HepG2 (cell line): ENCODE data around the gene AFAP1. TPM values are rescaled to one million over a fixed set of nuclear protein-coding genes. Genes with fewer than 3 reads are reported as not detected.

Experiments
- ATAC-seq: fragments of 200-7000 bp; cut with Tn5 transposase; 3 replicates; pipeline ENCODE4 v1.9.1; 2020; ENCODE audit warnings: mild to moderate bottlenecking, moderate library complexity
- BruUV-seq: library from RNA; stranded (reverse); fragments of 400-500 nt; replicated peaks from 2 replicates; lab custom pipeline; 2021; lab: Mats Ljungman, UMichigan
- CTCF ChIA-PET: fragments of 300-600 bp; formaldehyde crosslinking; extraction: SDS; loops from one replicate; lab custom pipeline; 2021; ENCODE audit warnings: low total read pairs, inconsistent platforms, low intra/inter-chr PET ratio; lab: Yijun Ruan, JAX
- POLR2A ChIA-PET: fragments of 350-600 bp; sonication (Branson Sonifier 250); formaldehyde crosslinking; loops from one replicate; lab custom pipeline; 2020; ENCODE audit warnings: antibody characterized with exemption, inconsistent platforms; lab: Yijun Ruan, JAX
- DNase-seq: peaks from one replicate; pipeline ENCODE4 v3.0.0-alpha.2; 2015; ENCODE audit warnings: low spot score
- FAIRE-seq: peaks from 3 replicates; lab custom pipeline; 2011; peaks lifted over from hg19 to GRCh38; lab: Jason Lieb, UNC
- H2AFZ ChIP-seq: one replicate; pipeline ENCODE4 v1.6.1; 2011; ENCODE audit warnings: low read length, inconsistent platforms
- H3K27ac ChIP-seq: fragments of 300-600 bp; 3 replicates; pipeline ENCODE4 v1.8.0; 2011; ENCODE audit warnings: mixed run types, mild to moderate bottlenecking, mixed read lengths, low read length, inconsistent platforms; ENCODE audit not compliant: insufficient read depth; ENCODE audit errors: extremely low read length
- H3K27me3 ChIP-seq, 2 experiments: fragments of 200-600 bp in 1 of 2; 2 replicates in 1 of 2; 3 replicates in 1 of 2; pipeline versions ENCODE4 v1.6.0 to v1.8.0; 2011; ENCODE audit warnings: low read length in 2 of 2, mild to moderate bottlenecking in 2 of 2, moderate library complexity in 2 of 2, inconsistent platforms in 1 of 2; ENCODE audit not compliant: insufficient read depth in 2 of 2, control insufficient read depth in 1 of 2
- H3K36me3 ChIP-seq, 2 experiments: fragments of 200-600 bp in 1 of 2; replicated peaks in 1 of 2; 2 replicates in 1 of 2; 3 replicates in 1 of 2; pipeline versions ENCODE4 v1.5.1 to v1.8.0; 2011; ENCODE audit warnings: low read length in 2 of 2, inconsistent platforms in 1 of 2; ENCODE audit not compliant: insufficient read depth in 2 of 2, control insufficient read depth in 1 of 2
- H3K4me1 ChIP-seq: 2 replicates; pipeline ENCODE4 v1.5.1; 2012; ENCODE audit warnings: low read length, inconsistent platforms; ENCODE audit not compliant: insufficient read depth
- H3K4me2 ChIP-seq: 2 replicates; pipeline ENCODE4 v1.6.0; 2011; ENCODE audit warnings: low read depth, low read length, inconsistent platforms
- H3K4me3 ChIP-seq, 3 experiments: fragments of 200-600 bp in 1 of 3; sonication (generic), shearing (Covaris generic) in 1 of 3; replicated peaks in 1 of 3; 2 replicates each; pipeline ENCODE4 v1.5.1; 2011 to 2016; ENCODE audit warnings: low read length in 3 of 3, inconsistent platforms in 2 of 3, low read depth in 2 of 3, mild to moderate bottlenecking in 2 of 3, control low read depth in 1 of 3, mixed read lengths in 1 of 3; ENCODE audit not compliant: insufficient read depth in 1 of 3
- H3K79me2 ChIP-seq: one replicate; pipeline ENCODE4 v1.6.1; 2011; ENCODE audit warnings: low read length, inconsistent platforms; ENCODE audit not compliant: insufficient read depth
- H3K9ac ChIP-seq: 2 replicates; pipeline ENCODE4 v1.6.0; 2011; ENCODE audit warnings: mild to moderate bottlenecking, low read depth, low read length, inconsistent platforms; ENCODE audit not compliant: insufficient read depth
- H3K9me3 ChIP-seq: 2 replicates; pipeline ENCODE4 v1.5.1; 2012; ENCODE audit warnings: mild to moderate bottlenecking, low read length
- H4K20me1 ChIP-seq: 2 replicates; pipeline ENCODE4 v1.6.0; 2011; ENCODE audit warnings: inconsistent platforms, mild to moderate bottlenecking, low read length, moderate library complexity; ENCODE audit not compliant: insufficient read depth
- CENPT ChIP-seq: sonication (generic); formaldehyde crosslinking; IDR thresholded peaks from 2 replicates; pipeline ENCODE4 v1.8.0; 2022; ENCODE audit warnings: low read depth, mild to moderate bottlenecking, moderate library complexity, missing genetic modification reagents
- EEA1 ChIP-seq: sonication (generic); formaldehyde crosslinking; IDR thresholded peaks from 2 replicates; pipeline ENCODE4 v1.5.1; 2020; ENCODE audit warnings: mild to moderate bottlenecking, missing genetic modification reagents, borderline replicate concordance
- PAF1 ChIP-seq: IDR thresholded peaks from 2 replicates; pipeline ENCODE4 v1.6.1; 2016; ENCODE audit warnings: missing genetic modification reagents, missing compliant biosample characterization
- SOX6 ChIP-seq, 2 experiments: fragments of 450-650 bp in 1 of 2; sonication (generic) in 1 of 2; formaldehyde crosslinking in 1 of 2; IDR thresholded peaks; 2 replicates each; pipeline versions ENCODE4 v1.4.0 to v1.6.1; 2017 to 2020; ENCODE audit warnings: antibody characterized with exemption in 1 of 2, mild to moderate bottlenecking in 1 of 2, missing genetic modification reagents in 1 of 2
- SP140L ChIP-seq: sonication (generic); formaldehyde crosslinking; IDR thresholded peaks from 2 replicates; pipeline ENCODE4 v1.4.0; 2020; ENCODE audit warnings: missing genetic modification reagents, borderline replicate concordance
- SRSF4 ChIP-seq: fragments of 200-400 bp; formaldehyde crosslinking; IDR thresholded peaks from one replicate; pipeline ENCODE4 v1.6.1; 2018; ENCODE audit warnings: mild to moderate bottlenecking, low read depth, low read length, moderate library complexity; ENCODE audit not compliant: poor library complexity, severe bottlenecking
- SYNCRIP ChIP-seq: fragments of 200-400 bp; formaldehyde crosslinking; IDR thresholded peaks from 2 replicates; pipeline ENCODE4 v1.6.1; 2018; ENCODE audit warnings: mild to moderate bottlenecking, low read depth, low read length; ENCODE audit not compliant: insufficient read depth
- TRIM24 ChIP-seq: sonication (generic); formaldehyde crosslinking; IDR thresholded peaks from 2 replicates; pipeline ENCODE4 v1.8.0; 2022; ENCODE audit warnings: mild to moderate bottlenecking, missing genetic modification reagents
- ZNF530 ChIP-seq: sonication (generic); formaldehyde crosslinking; IDR thresholded peaks from 2 replicates; pipeline ENCODE4 v1.5.0; 2020; ENCODE audit warnings: low read depth, mild to moderate bottlenecking, missing genetic modification reagents
- WGBS: methylation state at CpG from one replicate; pipeline ENCODE4 v1.1.6; 2017; ENCODE audit warnings: low lambda C conversion rate; 5-methylcytosine and 5-hydroxymethylcytosine counted together
- in situ Hi-C: cut with HindIII; loops from 2 replicates; pipeline ENCODE4 v1.10.0; 2017; ENCODE audit warnings: low pct_unique_long_range_greater_than_20kb; ENCODE audit not compliant: extremely low pct_ligation_motif_present
- intact Hi-C: fragments of 100-400 bp; cut with micrococcal nuclease; formaldehyde crosslinking; loops from one replicate; pipeline ENCODE4 v1.10.0; 2022; ENCODE audit not compliant: unreplicated experiment
- polyA plus RNA-seq, 8 experiments: library from polyadenylated mRNA; depleted of rRNA in 3 of 8; stranded (reverse) in 7 of 8; unstranded in 1 of 8; fragments of >200 nt; fragmentation: Illumina TruSeq in 4 of 8; extraction: Trizol in 4 of 8; gene quantifications; 2 replicates each; pipeline versions ENCODE4 v1.2.1 to v1.2.3, GENCODE V29; 2011 to 2016; ENCODE audit warnings: low read depth in 4 of 8, missing spikeins in 1 of 8, mixed read lengths in 1 of 8; ENCODE audit not compliant: insufficient read depth in 1 of 8
- total RNA-seq, 5 experiments: library from RNA; depleted of rRNA; stranded (reverse); fragments of >200 nt; fragmentation: Illumina TruSeq; extraction: Trizol; gene quantifications; 2 replicates each; pipeline ENCODE4 v1.2.3, GENCODE V29; 2016; ENCODE audit warnings: low read depth in 1 of 5
- TF ChIP-seq, protein P1 (sequence below): sonication (generic); formaldehyde crosslinking; IDR thresholded peaks from 2 replicates; pipeline ENCODE4 v1.4.0; 2020; ENCODE audit warnings: low read depth, mild to moderate bottlenecking, missing genetic modification reagents

AFAP1 gene
- total and polyA plus RNA-seq, 2 of the 13 experiments (the other 11 are each of a cell fraction or from before 2014, with no cell fraction given) = 2.5 TPM

DNA sequence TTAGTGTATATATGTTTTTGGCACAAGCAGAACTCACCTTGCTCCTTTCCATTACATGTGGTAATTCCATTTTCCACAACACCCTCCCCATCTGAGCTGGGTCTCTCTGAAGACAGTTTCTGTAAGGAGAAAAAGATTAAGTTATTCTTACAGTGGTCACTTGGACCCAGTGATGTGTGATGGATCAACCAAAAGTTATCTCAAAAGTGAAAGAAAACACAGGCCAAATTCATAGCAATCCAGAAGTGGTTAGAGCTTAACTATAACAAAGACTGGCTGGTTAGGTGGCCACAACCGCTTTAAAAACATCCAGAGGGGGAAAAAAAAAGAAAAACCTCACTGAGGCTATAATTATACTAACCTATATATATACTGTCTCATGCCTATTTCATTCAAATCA is 123.7 kb downstream of the AFAP1 start (continued):
- TF ChIP-seq, protein P1, sequence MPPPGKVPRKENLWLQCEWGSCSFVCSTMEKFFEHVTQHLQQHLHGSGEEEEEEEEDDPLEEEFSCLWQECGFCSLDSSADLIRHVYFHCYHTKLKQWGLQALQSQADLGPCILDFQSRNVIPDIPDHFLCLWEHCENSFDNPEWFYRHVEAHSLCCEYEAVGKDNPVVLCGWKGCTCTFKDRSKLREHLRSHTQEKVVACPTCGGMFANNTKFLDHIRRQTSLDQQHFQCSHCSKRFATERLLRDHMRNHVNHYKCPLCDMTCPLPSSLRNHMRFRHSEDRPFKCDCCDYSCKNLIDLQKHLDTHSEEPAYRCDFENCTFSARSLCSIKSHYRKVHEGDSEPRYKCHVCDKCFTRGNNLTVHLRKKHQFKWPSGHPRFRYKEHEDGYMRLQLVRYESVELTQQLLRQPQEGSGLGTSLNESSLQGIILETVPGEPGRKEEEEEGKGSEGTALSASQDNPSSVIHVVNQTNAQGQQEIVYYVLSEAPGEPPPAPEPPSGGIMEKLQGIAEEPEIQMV = no peak
- TF ChIP-seq TRIM24 (CRISPR knock-in tag) = no peak

DNA sequence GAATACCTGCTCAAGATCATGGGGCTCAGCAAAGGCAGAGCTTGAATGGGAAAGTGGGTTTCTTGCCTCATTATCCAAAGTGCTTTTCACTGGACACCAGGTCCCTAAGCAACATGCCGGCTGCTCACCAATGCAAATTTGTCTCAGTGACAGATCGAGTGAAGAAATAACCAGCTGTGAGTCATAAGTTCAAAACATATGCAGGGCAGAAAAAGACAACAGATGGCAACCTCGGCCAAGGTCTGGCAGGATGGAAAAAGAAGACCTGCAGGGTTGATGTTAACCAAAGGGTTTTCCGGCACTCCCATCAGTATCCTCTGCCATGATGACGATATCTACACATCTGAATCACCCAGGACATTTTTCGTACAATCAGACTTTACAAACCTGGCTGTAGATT is 124.1 kb downstream of the AFAP1 start:
- peaks cover 30% of the 10 kb centered on the region for H3K4me1 ChIP-seq
- peaks cover 0 to 13% of the 10 kb centered on the region in 2 experiments; a peak in 3 of 5 replicates for H3K36me3 ChIP-seq
- H2AFZ ChIP-seq = no peak overlapping the region
- H4K20me1 ChIP-seq = no peaks in the 10 kb centered on the region
- ChIA-PET CTCF (no interaction called here), POLR2A (no interaction called here)
- TF ChIP-seq SYNCRIP (no peak), PAF1 (CRISPR knock-in tag) (no peak), ZNF530 (no peak), SOX6 (IDR thresholded peaks at IDR 0.05) (no peak), SOX6 (CRISPR knock-in tag; IDR thresholded peaks at IDR 0.05) (no peak), SP140L (CRISPR knock-in tag) (no peak), EEA1 (CRISPR knock-in tag) (no peak), CENPT (no peak), SRSF4 (no peak)
- H3K27me3 ChIP-seq = no peaks in the 10 kb centered on the region
- H3K4me3 ChIP-seq = no peak overlapping the region
- no peak overlapping the region for H3K27ac ChIP-seq
- no peaks in the 10 kb centered on the region for H3K9me3 ChIP-seq
- DNase-seq (no peak), FAIRE-seq (no peak), ATAC-seq (no peak)
- no peak overlapping the region for H3K4me2 ChIP-seq
- in situ Hi-C loops (no loop called here), intact Hi-C loops (no loop called here)
- 95% methylated on average over 6 of the region's 6 CpGs for WGBS
- H3K9ac ChIP-seq = no peak overlapping the region
- H3K79me2 ChIP-seq = no peaks in the 10 kb centered on the region
- BruUV-seq = no TSS peak
